Fibroblast of lung (primary cell): ENCODE measurements around the gene TMEM140.

ENCODE experiments used
- EZH2 ChIP-seq: IDR thresholded peaks from 2 replicates; pipeline ENCODE4 v1.5.1; 2012; ENCODE audit warnings: low read length, control low read depth, mild to moderate bottlenecking; ENCODE audit errors: missing control alignments
- TF ChIP-seq, protein P1 (sequence below), 2 donors: IDR thresholded peaks in 1 of 2; conservative IDR thresholded peaks in 1 of 2; 1 replicate in 1 of 2; 2 replicates in 1 of 2; pipeline ENCODE4 v1.5.1; 2011 to 2012; ENCODE audit warnings: low read length in 2 of 2, control low read depth in 1 of 2, inconsistent platforms in 1 of 2, low read depth in 1 of 2, mild to moderate bottlenecking in 1 of 2

DNA sequence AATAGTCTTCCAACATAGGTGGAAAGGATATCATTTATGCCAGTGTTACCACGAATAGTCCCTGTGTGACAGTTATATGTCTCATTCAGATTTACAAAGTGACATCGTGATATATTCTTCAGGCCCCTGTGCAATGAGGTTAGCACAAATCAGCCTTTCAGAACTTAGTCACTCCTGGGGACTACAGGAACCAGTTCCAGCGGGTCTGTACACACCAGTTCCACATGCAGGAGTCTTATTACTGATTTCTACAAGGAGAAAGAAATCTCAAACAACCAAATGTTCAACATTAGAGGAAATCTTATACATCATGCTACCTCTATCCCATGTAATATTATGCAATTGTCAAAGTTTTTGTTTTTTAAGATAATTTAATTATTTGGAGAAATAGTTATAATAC lies 67.8 kb downstream of the TMEM140 start:
- TF ChIP-seq, protein P1, sequence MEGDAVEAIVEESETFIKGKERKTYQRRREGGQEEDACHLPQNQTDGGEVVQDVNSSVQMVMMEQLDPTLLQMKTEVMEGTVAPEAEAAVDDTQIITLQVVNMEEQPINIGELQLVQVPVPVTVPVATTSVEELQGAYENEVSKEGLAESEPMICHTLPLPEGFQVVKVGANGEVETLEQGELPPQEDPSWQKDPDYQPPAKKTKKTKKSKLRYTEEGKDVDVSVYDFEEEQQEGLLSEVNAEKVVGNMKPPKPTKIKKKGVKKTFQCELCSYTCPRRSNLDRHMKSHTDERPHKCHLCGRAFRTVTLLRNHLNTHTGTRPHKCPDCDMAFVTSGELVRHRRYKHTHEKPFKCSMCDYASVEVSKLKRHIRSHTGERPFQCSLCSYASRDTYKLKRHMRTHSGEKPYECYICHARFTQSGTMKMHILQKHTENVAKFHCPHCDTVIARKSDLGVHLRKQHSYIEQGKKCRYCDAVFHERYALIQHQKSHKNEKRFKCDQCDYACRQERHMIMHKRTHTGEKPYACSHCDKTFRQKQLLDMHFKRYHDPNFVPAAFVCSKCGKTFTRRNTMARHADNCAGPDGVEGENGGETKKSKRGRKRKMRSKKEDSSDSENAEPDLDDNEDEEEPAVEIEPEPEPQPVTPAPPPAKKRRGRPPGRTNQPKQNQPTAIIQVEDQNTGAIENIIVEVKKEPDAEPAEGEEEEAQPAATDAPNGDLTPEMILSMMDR (conservative IDR thresholded peaks at IDR 0.05 in 1 of 2, IDR thresholded peaks at IDR 0.05 in 1 of 2; ENCODE audit: low read depth in 1 of 2, low read length in 2 of 2): no peak
- TF ChIP-seq EZH2: no peak
